K562 (cell line): ENCODE measurements around the gene PHKG1. TPM values are rescaled to one million over a fixed set of nuclear protein-coding genes. Genes with fewer than 3 reads are reported as not detected.

Experiments
- ATAC-seq: fragments of 200-7000 bp; cut with Tn5 transposase; 3 replicates; pipeline ENCODE4 v1.9.1; 2020; ENCODE audit warnings: moderate library complexity
- BruUV-seq: library from RNA; stranded (reverse); fragments of 400-500 nt; replicated peaks from 2 replicates; lab custom pipeline; 2021; lab: Mats Ljungman, UMichigan
- CTCF ChIA-PET: fragments of 300-600 bp; formaldehyde crosslinking; extraction: SDS; loops from one replicate; lab custom pipeline; 2021; ENCODE audit warnings: low intra/inter-chr PET ratio; lab: Yijun Ruan, JAX
- POLR2A ChIA-PET: fragments of 300-600, 350-650 bp; sonication (Branson Sonifier 250); formaldehyde crosslinking; extraction: SDS; loops from one replicate; lab custom pipeline; 2021; ENCODE audit warnings: antibody characterized with exemption, inconsistent platforms; lab: Yijun Ruan, JAX
- DNase-seq, 4 experiments: peaks; one replicate each; pipeline versions ENCODE4 v3.0.0 to v3.0.0-alpha.2; 2011 to 2018; ENCODE audit warnings: low spot score in 3 of 4, mixed read lengths in 3 of 4; ENCODE audit errors: extremely low read depth in 1 of 4
- FAIRE-seq: peaks from 2 replicates; lab custom pipeline; 2011; peaks lifted over from hg19 to GRCh38; lab: Jason Lieb, UNC
- H2AFZ ChIP-seq: 2 replicates; pipeline ENCODE4 v1.6.0; 2011; ENCODE audit warnings: low read depth, low read length, control low read depth, inconsistent platforms
- H3K27ac ChIP-seq: fragments of 200-600 bp; 3 replicates; pipeline ENCODE4 v1.8.0; 2011; ENCODE audit warnings: low read depth, mild to moderate bottlenecking, control low read depth, inconsistent platforms, low read length, moderate library complexity, mixed read lengths; ENCODE audit errors: extremely low read depth
- H3K27me3 ChIP-seq, 2 experiments: fragments of 300-600 bp in 1 of 2; 2 replicates in 1 of 2; 3 replicates in 1 of 2; pipeline versions ENCODE4 v1.6.0 to v1.8.0; 2011; ENCODE audit warnings: inconsistent platforms in 2 of 2, low read length in 2 of 2, mild to moderate bottlenecking in 1 of 2, mixed read lengths in 1 of 2, moderate library complexity in 1 of 2; ENCODE audit not compliant: control insufficient read depth in 2 of 2, insufficient read depth in 2 of 2
- H3K36me3 ChIP-seq: fragments of 300-600 bp; 3 replicates; pipeline ENCODE4 v1.8.0; 2011; ENCODE audit warnings: mild to moderate bottlenecking, low read length, inconsistent platforms; ENCODE audit not compliant: control insufficient read depth, insufficient read depth
- H3K4me1 ChIP-seq, 2 experiments: fragments of 200-600 bp in 1 of 2; replicated peaks in 1 of 2; 2 replicates in 1 of 2; 3 replicates in 1 of 2; pipeline versions ENCODE4 v1.5.1 to v1.8.0; 2011; ENCODE audit warnings: inconsistent platforms in 2 of 2, low read length in 2 of 2, mild to moderate bottlenecking in 1 of 2, mixed read lengths in 1 of 2, moderate library complexity in 1 of 2; ENCODE audit not compliant: control insufficient read depth in 2 of 2, insufficient read depth in 2 of 2
- H3K4me2 ChIP-seq: 2 replicates; pipeline ENCODE4 v1.6.1; 2011; ENCODE audit warnings: low read length, control low read depth, inconsistent platforms, mixed read lengths; ENCODE audit not compliant: insufficient read depth
- H3K4me3 ChIP-seq: fragments of 200-600 bp; sonication (generic), shearing (Covaris generic); 2 replicates; pipeline ENCODE4 v1.5.1; 2016; ENCODE audit warnings: control low read depth, inconsistent platforms
- H3K79me2 ChIP-seq: fragments of 200-600 bp; 3 replicates; pipeline ENCODE4 v1.8.0; 2011; ENCODE audit warnings: low read length, inconsistent platforms; ENCODE audit not compliant: control insufficient read depth, insufficient read depth
- H3K9ac ChIP-seq, 2 experiments: 2 replicates each; pipeline versions ENCODE4 v1.6.0 to v1.6.1; 2011; ENCODE audit warnings: low read depth in 2 of 2, low read length in 2 of 2, control low read depth in 1 of 2, inconsistent platforms in 1 of 2, mild to moderate bottlenecking in 1 of 2, mixed read lengths in 1 of 2; ENCODE audit not compliant: insufficient read depth in 1 of 2
- H3K9me1 ChIP-seq: one replicate; pipeline ENCODE4 v1.6.0; 2011; ENCODE audit warnings: inconsistent platforms, mild to moderate bottlenecking, low read length, moderate library complexity; ENCODE audit not compliant: control insufficient read depth, insufficient read depth
- H3K9me3 ChIP-seq: replicated peaks from 2 replicates; pipeline ENCODE4 v1.5.1; 2011; ENCODE audit warnings: low read depth, low read length, inconsistent platforms; ENCODE audit not compliant: control insufficient read depth, insufficient read depth
- H4K20me1 ChIP-seq: replicated peaks from 2 replicates; pipeline ENCODE4 v1.6.1; 2011; ENCODE audit warnings: low read length, inconsistent platforms, mixed read lengths; ENCODE audit not compliant: control insufficient read depth, insufficient read depth
- ARID2 ChIP-seq: fragments of 450-650 bp; IDR thresholded peaks from 2 replicates; pipeline ENCODE4 v1.6.1; 2017; ENCODE audit warnings: antibody characterized with exemption, mild to moderate bottlenecking
- FOXJ3 ChIP-seq: sonication (generic); formaldehyde crosslinking; IDR thresholded peaks from 2 replicates; pipeline ENCODE4 v1.4.0; 2020; ENCODE audit warnings: mild to moderate bottlenecking, missing genetic modification reagents
- HBP1 ChIP-seq: fragments of 450-650 bp; formaldehyde crosslinking; IDR thresholded peaks from 2 replicates; pipeline ENCODE4 v1.4.0; 2022; ENCODE audit warnings: missing genetic modification characterization
- NCOA1 ChIP-seq: fragments of 450-650 bp; IDR thresholded peaks from 2 replicates; pipeline ENCODE4 v1.6.1; 2016; ENCODE audit warnings: low read depth
- OTX1 ChIP-seq: fragments of 450-650 bp; formaldehyde crosslinking; IDR thresholded peaks from 2 replicates; pipeline ENCODE4 v1.4.0; 2022; ENCODE audit warnings: mild to moderate bottlenecking
- PRPF4 ChIP-seq: fragments of 200-400 bp; formaldehyde crosslinking; IDR thresholded peaks from one replicate; pipeline ENCODE4 v1.6.1; 2017; ENCODE audit warnings: low read length, low read depth, mild to moderate bottlenecking; ENCODE audit not compliant: insufficient read depth, poor library complexity, severe bottlenecking
- XRCC5 ChIP-seq: fragments of 200-400 bp; formaldehyde crosslinking; IDR thresholded peaks from 2 replicates; pipeline ENCODE4 v1.6.1; 2017; ENCODE audit warnings: low read depth, mild to moderate bottlenecking, low read length
- WGBS: fragments of 100-300 bp; shearing (Covaris generic); methylation state at CpG from one replicate; pipeline ENCODE4 v1.1.6; 2016; ENCODE audit warnings: low coverage, mixed read lengths; ENCODE audit not compliant: insufficient coverage; ENCODE audit errors: missing lambda C conversion rate; 5-methylcytosine and 5-hydroxymethylcytosine counted together
- in situ Hi-C: fragments of 300-500 bp; cut with MboI; formaldehyde crosslinking; loops from 4 replicates; pipeline ENCODE4 v1.15.0; 2018; ENCODE audit warnings: inconsistent platforms, mixed read lengths
- intact Hi-C: fragments of 100-400 bp; cut with micrococcal nuclease; formaldehyde crosslinking; loops from 2 replicates; pipeline ENCODE4 v1.14.2; 2022
- polyA plus RNA-seq, 8 experiments: library from polyadenylated mRNA; depleted of rRNA in 4 of 8; stranded (reverse) in 5 of 8; unstranded in 3 of 8; fragments of >200 nt; fragmentation: Nextera tagmentation in 2 of 8; fragmentation: Illumina TruSeq in 1 of 8; extraction: Ambion mirVana in 2 of 8; extraction: Trizol in 1 of 8; gene quantifications; 2 replicates each; pipeline versions ENCODE4 v1.2.1 to v1.2.3, GENCODE V29; 2011 to 2014; ENCODE audit warnings: inconsistent platforms in 1 of 8, missing spikeins in 1 of 8
- small RNA-seq: library from RNA; depleted of rRNA; stranded (forward); fragments of <200 nt; gene quantifications from one replicate; pipeline ENCODE3, GENCODE V24; 2014
- total RNA-seq, 7 experiments: library from RNA; depleted of rRNA in 6 of 7; stranded (reverse); fragments of >200 nt in 6 of 7; fragmentation: Illumina TruSeq in 2 of 7; extraction: Trizol in 2 of 7; gene quantifications; 2 replicates each; pipeline versions ENCODE4 v1.2.1 to v1.2.3, GENCODE V29; 2011 to 2021; ENCODE audit warnings: low replicate concordance in 1 of 7

Gene PHKG1
- total and polyA plus RNA-seq, 9 of the 15 experiments (the other 6 are each of a cell fraction or from before 2014, with no cell fraction given), result 0.10 to 0.83 (median 0.46) TPM

DNA sequence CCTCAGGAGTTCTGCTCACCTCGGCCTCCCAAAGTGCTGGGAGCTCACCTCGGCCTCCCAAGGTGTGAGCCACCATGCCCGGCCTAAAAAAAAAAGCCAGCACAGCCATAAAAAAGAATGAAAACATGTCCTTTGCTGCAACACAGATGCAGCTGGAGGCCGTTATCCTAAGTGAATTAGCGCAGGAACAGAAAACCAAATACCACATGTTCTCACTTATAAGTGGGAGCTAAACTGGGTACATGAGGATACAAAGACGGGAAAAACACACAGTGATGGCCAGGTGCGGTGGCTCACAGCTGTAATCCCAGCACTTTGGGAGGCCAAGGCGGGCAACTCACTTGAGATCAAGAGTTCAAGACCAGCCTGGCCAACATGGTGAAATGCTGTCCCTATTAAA lies 62.4 kb downstream of the PHKG1 start:
- Histone ChIP-seq H2AFZ (no peak overlapping the region), H3K9me3 (no peaks in the 10 kb centered on the region), H3K79me2 (no peaks in the 10 kb centered on the region), H3K9ac (no peak overlapping the region), H3K9me1 (no peaks in the 10 kb centered on the region), H3K36me3 (peaks cover 12% of the 10 kb centered on the region; the same call in 1 of the 3 replicates), H3K27me3 (no peaks in the 10 kb centered on the region), H3K27ac (no peak overlapping the region), H3K4me3 (no peak overlapping the region), H4K20me1 (no peaks in the 10 kb centered on the region), H3K4me2 (no peak overlapping the region), H3K4me1 (peaks cover 3 to 11% of the 10 kb centered on the region in 2 experiments; a peak in 3 of 5 replicates)
- intact Hi-C loops, result loop anchor here (5.0 kb wide), 1 partner anchor 37 kb away; no protein-coding TSS in a partner anchor
- BruUV-seq, result no TSS peak
- TF ChIP-seq PRPF4, result no peak
- no peak for TF ChIP-seq XRCC5
- no peak for TF ChIP-seq HBP1 (CRISPR knock-in tag)
- no peak for TF ChIP-seq ARID2
- no peak for TF ChIP-seq NCOA1
- no peak for TF ChIP-seq OTX1 (CRISPR knock-in tag)
- no peak for TF ChIP-seq FOXJ3 (CRISPR knock-in tag)
- WGBS, result 95% methylated on average over 8 of the region's 8 CpGs
- ChIA-PET CTCF (no interaction called here), POLR2A (interaction anchor here (1.4 kb wide), 1 partner anchor 10 kb away, joined by 3 read pairs; no protein-coding TSS in a partner anchor)
- FAIRE-seq (no peak), ATAC-seq (no peak), DNase-seq (no peak)
- in situ Hi-C loops, result no loop called here

Small RNA genes within 50 kb of the gene (small RNA-seq; reads per million reads assigned to genes)
- gene SNORA15 (0.44 reads per million, percentile 16 among the genes with 10 or more reads in this experiment), gene SNORA22B (1.1 reads per million, percentile 64 among the genes with 10 or more reads in this experiment)

Other genes with a start within 250 kb of the PHKG1 start
Only the 7 nearest of the 9 such genes appear.
- gene MRPS17, start 141.1 kb downstream of the PHKG1 start, total RNA-seq (2014; rRNA removed), result 25.9 and 32.8 TPM in 2 replicates
- 43.9 and 45.4 TPM in 2 replicates for gene MRPS17, start 141.1 kb downstream of the PHKG1 start, total RNA-seq (2014; rRNA removed; fragmentation: Illumina TruSeq; extraction: Trizol)
- gene MRPS17, start 141.1 kb downstream of the PHKG1 start, total RNA-seq (2015; rRNA removed; fragmentation: Illumina TruSeq; extraction: Trizol), result 37.9 and 43.9 TPM in 2 replicates
- 37.7 and 39.8 TPM in 2 replicates for gene MRPS17, start 141.1 kb downstream of the PHKG1 start, total RNA-seq (2021)
- 37.7 and 53.4 TPM in 2 replicates for gene MRPS17, start 141.1 kb downstream of the PHKG1 start, polyA plus RNA-seq (2011; rRNA removed)
- 34.0 and 35.9 TPM in 2 replicates for gene MRPS17, start 141.1 kb downstream of the PHKG1 start, polyA plus RNA-seq (2014; fragmentation: Illumina TruSeq; extraction: Trizol)
- gene MRPS17, start 141.1 kb downstream of the PHKG1 start, polyA plus RNA-seq (2014; fragmentation: Nextera tagmentation; extraction: Ambion mirVana), result 10 to 100 TPM; 98.1 to 99.3 TPM
- gene MRPS17, start 141.1 kb downstream of the PHKG1 start, polyA plus RNA-seq (2014; rRNA removed), result 33.1 and 43.3 TPM in 2 replicates
- gene NIPSNAP2, start 128.4 kb downstream of the PHKG1 start, total RNA-seq (2014; rRNA removed), result 46.0 and 73.7 TPM in 2 replicates
- gene NIPSNAP2, start 128.4 kb downstream of the PHKG1 start, total RNA-seq (2014; rRNA removed; fragmentation: Illumina TruSeq; extraction: Trizol), result 68.4 and 77.2 TPM in 2 replicates
- 61.3 and 62.8 TPM in 2 replicates for gene NIPSNAP2, start 128.4 kb downstream of the PHKG1 start, total RNA-seq (2015; rRNA removed; fragmentation: Illumina TruSeq; extraction: Trizol)
- gene NIPSNAP2, start 128.4 kb downstream of the PHKG1 start, total RNA-seq (2021), result 52.5 and 52.7 TPM in 2 replicates
- 100 and 107 TPM in 2 replicates for gene NIPSNAP2, start 128.4 kb downstream of the PHKG1 start, polyA plus RNA-seq (2011; rRNA removed)
- 65.8 and 79.4 TPM in 2 replicates for gene NIPSNAP2, start 128.4 kb downstream of the PHKG1 start, polyA plus RNA-seq (2014; fragmentation: Illumina TruSeq; extraction: Trizol)
- 10 to 100 TPM; 24.9 to 30.4 TPM for gene NIPSNAP2, start 128.4 kb downstream of the PHKG1 start, polyA plus RNA-seq (2014; fragmentation: Nextera tagmentation; extraction: Ambion mirVana)
- gene NIPSNAP2, start 128.4 kb downstream of the PHKG1 start, polyA plus RNA-seq (2014; rRNA removed), result 53.0 and 53.9 TPM in 2 replicates
- 29.1 and 46.8 TPM in 2 replicates for gene PSPH, start 41.5 kb downstream of the PHKG1 start, total RNA-seq (2014; rRNA removed)
- 16.6 and 17.8 TPM in 2 replicates for gene PSPH, start 41.5 kb downstream of the PHKG1 start, total RNA-seq (2014; rRNA removed; fragmentation: Illumina TruSeq; extraction: Trizol)
- 12.1 and 13.8 TPM in 2 replicates for gene PSPH, start 41.5 kb downstream of the PHKG1 start, total RNA-seq (2015; rRNA removed; fragmentation: Illumina TruSeq; extraction: Trizol)
- 20.9 and 21.5 TPM in 2 replicates for gene PSPH, start 41.5 kb downstream of the PHKG1 start, total RNA-seq (2021)
- gene PSPH, start 41.5 kb downstream of the PHKG1 start, polyA plus RNA-seq (2011; rRNA removed), result 18.2 and 20.2 TPM in 2 replicates
- 25.0 and 29.6 TPM in 2 replicates for gene PSPH, start 41.5 kb downstream of the PHKG1 start, polyA plus RNA-seq (2014; fragmentation: Illumina TruSeq; extraction: Trizol)
- 1 to 10 TPM; 6.3 to 9.0 TPM for gene PSPH, start 41.5 kb downstream of the PHKG1 start, polyA plus RNA-seq (2014; fragmentation: Nextera tagmentation; extraction: Ambion mirVana)
- 23.6 and 30.6 TPM in 2 replicates for gene PSPH, start 41.5 kb downstream of the PHKG1 start, polyA plus RNA-seq (2014; rRNA removed)
- 387 and 445 TPM in 2 replicates for gene CCT6A, start 41.2 kb downstream of the PHKG1 start, total RNA-seq (2014; rRNA removed)
- gene CCT6A, start 41.2 kb downstream of the PHKG1 start, total RNA-seq (2014; rRNA removed; fragmentation: Illumina TruSeq; extraction: Trizol), result 541 and 575 TPM in 2 replicates
- gene CCT6A, start 41.2 kb downstream of the PHKG1 start, total RNA-seq (2015; rRNA removed; fragmentation: Illumina TruSeq; extraction: Trizol), result 437 and 481 TPM in 2 replicates
- gene CCT6A, start 41.2 kb downstream of the PHKG1 start, total RNA-seq (2021), result 302 and 312 TPM in 2 replicates
- 586 and 708 TPM in 2 replicates for gene CCT6A, start 41.2 kb downstream of the PHKG1 start, polyA plus RNA-seq (2011; rRNA removed)
- gene CCT6A, start 41.2 kb downstream of the PHKG1 start, polyA plus RNA-seq (2014; fragmentation: Illumina TruSeq; extraction: Trizol), result 353 and 373 TPM in 2 replicates
- gene CCT6A, start 41.2 kb downstream of the PHKG1 start, polyA plus RNA-seq (2014; fragmentation: Nextera tagmentation; extraction: Ambion mirVana), result 100 to 1,000 TPM; 244 to 314 TPM
- gene CCT6A, start 41.2 kb downstream of the PHKG1 start, polyA plus RNA-seq (2014; rRNA removed), result 404 and 419 TPM in 2 replicates
- 65.3 and 72.0 TPM in 2 replicates for gene SUMF2, start 28.7 kb downstream of the PHKG1 start, total RNA-seq (2014; rRNA removed)
- gene SUMF2, start 28.7 kb downstream of the PHKG1 start, total RNA-seq (2014; rRNA removed; fragmentation: Illumina TruSeq; extraction: Trizol), result 67.7 and 74.7 TPM in 2 replicates
- 62.1 and 63.0 TPM in 2 replicates for gene SUMF2, start 28.7 kb downstream of the PHKG1 start, total RNA-seq (2015; rRNA removed; fragmentation: Illumina TruSeq; extraction: Trizol)
- gene SUMF2, start 28.7 kb downstream of the PHKG1 start, total RNA-seq (2021), result 90.0 and 96.9 TPM in 2 replicates
- 92.5 and 101 TPM in 2 replicates for gene SUMF2, start 28.7 kb downstream of the PHKG1 start, polyA plus RNA-seq (2011; rRNA removed)
- gene SUMF2, start 28.7 kb downstream of the PHKG1 start, polyA plus RNA-seq (2014; fragmentation: Illumina TruSeq; extraction: Trizol), result 108 and 113 TPM in 2 replicates
- 10 to 100 TPM; 39.0 to 60.3 TPM for gene SUMF2, start 28.7 kb downstream of the PHKG1 start, polyA plus RNA-seq (2014; fragmentation: Nextera tagmentation; extraction: Ambion mirVana)
- 73.8 and 86.3 TPM in 2 replicates for gene SUMF2, start 28.7 kb downstream of the PHKG1 start, polyA plus RNA-seq (2014; rRNA removed)
- 866 and 1,072 TPM in 2 replicates for gene CHCHD2, start 13.5 kb upstream of the PHKG1 start, total RNA-seq (2014; rRNA removed)
- gene CHCHD2, start 13.5 kb upstream of the PHKG1 start, total RNA-seq (2014; rRNA removed; fragmentation: Illumina TruSeq; extraction: Trizol), result 572 and 585 TPM in 2 replicates
- 648 and 717 TPM in 2 replicates for gene CHCHD2, start 13.5 kb upstream of the PHKG1 start, total RNA-seq (2015; rRNA removed; fragmentation: Illumina TruSeq; extraction: Trizol)
- 944 and 976 TPM in 2 replicates for gene CHCHD2, start 13.5 kb upstream of the PHKG1 start, total RNA-seq (2021)
- gene CHCHD2, start 13.5 kb upstream of the PHKG1 start, polyA plus RNA-seq (2011; rRNA removed), result 869 and 914 TPM in 2 replicates
- 418 and 687 TPM in 2 replicates for gene CHCHD2, start 13.5 kb upstream of the PHKG1 start, polyA plus RNA-seq (2014; fragmentation: Illumina TruSeq; extraction: Trizol)
- gene CHCHD2, start 13.5 kb upstream of the PHKG1 start, polyA plus RNA-seq (2014; fragmentation: Nextera tagmentation; extraction: Ambion mirVana), result 100 to 1,000 TPM; 145 to 350 TPM
- gene CHCHD2, start 13.5 kb upstream of the PHKG1 start, polyA plus RNA-seq (2014; rRNA removed), result 1,035 and 1,044 TPM in 2 replicates
- gene NUPR2, start 23.5 kb upstream of the PHKG1 start, total RNA-seq (2014; rRNA removed), result not detected in 2 replicates
- not detected in 2 replicates for gene NUPR2, start 23.5 kb upstream of the PHKG1 start, total RNA-seq (2014; rRNA removed; fragmentation: Illumina TruSeq; extraction: Trizol)
- not detected in 2 replicates for gene NUPR2, start 23.5 kb upstream of the PHKG1 start, total RNA-seq (2015; rRNA removed; fragmentation: Illumina TruSeq; extraction: Trizol)
- gene NUPR2, start 23.5 kb upstream of the PHKG1 start, total RNA-seq (2021), result not detected in 2 replicates
- not detected in 2 replicates for gene NUPR2, start 23.5 kb upstream of the PHKG1 start, polyA plus RNA-seq (2011; rRNA removed)
- not detected in 2 replicates for gene NUPR2, start 23.5 kb upstream of the PHKG1 start, polyA plus RNA-seq (2014; fragmentation: Illumina TruSeq; extraction: Trizol)
- not detected for gene NUPR2, start 23.5 kb upstream of the PHKG1 start, polyA plus RNA-seq (2014; fragmentation: Nextera tagmentation; extraction: Ambion mirVana)
- not detected in 2 replicates for gene NUPR2, start 23.5 kb upstream of the PHKG1 start, polyA plus RNA-seq (2014; rRNA removed)